HG03045 (cell line): ENCODE measurements around the gene BAZ2A.
"Not testable (repeated sequence)": the region's sequence is repeated elsewhere in the genome, so short reads cannot be mapped to it uniquely, and the experiment has no call there.

Experiments
- ATAC-seq: cut with Tn5 transposase; IDR thresholded peaks from one replicate; pipeline ENCODE4 v1.9.1; 2021; ENCODE audit warnings: mild to moderate bottlenecking, moderate library complexity; ENCODE audit not compliant: unreplicated experiment

The BAZ2A gene

DNA sequence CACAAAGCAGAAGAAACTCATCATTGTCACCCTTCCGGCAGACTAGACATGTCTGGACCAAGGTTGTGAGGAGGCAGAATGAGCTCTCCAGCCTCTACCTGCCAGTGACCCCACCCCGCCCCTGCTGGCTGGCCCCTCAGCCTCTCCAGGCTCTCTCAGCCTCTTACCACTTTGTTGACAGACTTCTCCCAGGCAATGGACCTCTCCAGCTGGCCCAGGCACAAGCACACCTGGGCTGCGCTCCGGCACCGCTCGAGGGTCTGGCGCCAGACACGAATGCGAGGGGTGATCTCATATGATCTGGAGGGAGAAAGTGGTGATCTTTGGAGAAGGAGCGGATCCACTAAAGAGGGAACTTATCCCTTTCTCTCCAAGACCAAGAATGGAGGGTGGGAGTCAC lies 30.3 kb downstream of the BAZ2A start:
- ATAC-seq, result no peak

DNA sequence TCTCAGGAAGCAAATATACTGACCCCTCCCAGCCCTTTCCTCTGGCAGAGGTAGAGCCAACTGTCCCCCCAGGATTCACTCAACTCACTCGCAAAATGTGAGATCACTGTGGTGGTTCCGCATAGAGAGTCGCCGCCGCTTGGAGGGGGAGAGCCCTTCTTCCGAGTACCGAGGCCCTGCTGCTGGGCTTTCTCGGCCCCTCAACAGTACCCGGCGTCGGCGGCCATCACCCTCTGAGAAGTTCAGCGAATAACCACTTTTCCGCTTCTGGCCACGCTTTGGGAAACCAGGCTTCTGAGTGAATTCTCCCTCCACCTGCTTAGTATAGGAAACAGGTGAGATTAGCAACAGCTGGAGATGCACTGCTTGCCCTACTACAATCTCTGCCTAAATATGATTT lies 31.1 kb downstream of the BAZ2A start:
- no peak for ATAC-seq

DNA sequence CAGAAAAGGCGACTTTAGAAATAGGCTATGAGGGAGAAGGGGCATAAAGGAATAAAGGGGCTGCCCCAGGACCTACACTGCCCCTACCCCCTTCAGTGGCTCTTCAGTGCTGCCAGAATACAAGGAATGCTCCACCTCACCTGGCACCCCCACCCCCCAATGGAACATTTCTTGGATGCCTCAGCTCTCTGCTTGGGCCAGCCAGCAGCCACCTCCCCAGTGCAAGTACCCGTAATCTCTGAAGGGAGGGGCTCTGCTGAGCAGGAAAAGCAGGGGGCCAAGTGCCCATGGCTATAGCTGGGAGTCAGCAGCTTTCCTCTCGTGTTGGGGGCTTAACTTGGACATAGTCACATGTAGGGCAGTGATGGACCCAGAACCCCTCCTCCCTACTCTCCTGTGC lies 33.3 kb downstream of the BAZ2A start:
- ATAC-seq, result no peak

DNA sequence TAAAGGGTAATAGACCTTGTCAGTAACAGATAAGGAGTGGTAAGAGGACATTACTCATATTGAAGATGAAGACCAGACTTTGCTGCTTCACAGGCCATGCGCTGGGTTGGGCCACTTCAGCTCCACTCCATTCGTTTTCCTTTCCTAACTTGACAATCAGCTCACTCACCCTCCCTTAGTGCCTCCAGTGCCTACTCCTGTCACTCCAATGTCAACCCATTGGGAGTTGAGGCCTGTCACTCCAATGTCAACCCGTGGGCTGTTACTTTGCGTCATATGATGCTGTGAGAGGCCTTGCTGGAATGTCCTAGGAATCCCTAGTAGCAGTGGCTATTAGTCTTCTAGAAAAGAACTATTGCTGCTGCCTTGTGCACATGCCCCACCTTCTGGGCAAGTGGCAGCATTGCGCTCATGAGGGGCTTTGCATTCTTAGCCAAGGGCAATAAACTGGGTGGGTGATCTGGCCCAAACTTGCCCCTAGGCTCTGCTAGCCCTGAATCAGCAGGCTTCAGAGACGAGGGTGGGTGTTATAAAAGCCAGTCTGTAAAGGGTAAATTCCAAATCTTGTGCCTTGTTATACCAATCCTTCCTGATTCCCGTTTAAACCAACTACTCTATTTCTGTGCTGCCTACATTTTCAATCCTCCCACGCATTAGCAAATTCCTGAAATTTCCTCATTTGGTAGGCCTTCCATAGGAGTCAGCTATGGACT lies 36.1 kb downstream of the BAZ2A start:
- no peak for ATAC-seq

DNA sequence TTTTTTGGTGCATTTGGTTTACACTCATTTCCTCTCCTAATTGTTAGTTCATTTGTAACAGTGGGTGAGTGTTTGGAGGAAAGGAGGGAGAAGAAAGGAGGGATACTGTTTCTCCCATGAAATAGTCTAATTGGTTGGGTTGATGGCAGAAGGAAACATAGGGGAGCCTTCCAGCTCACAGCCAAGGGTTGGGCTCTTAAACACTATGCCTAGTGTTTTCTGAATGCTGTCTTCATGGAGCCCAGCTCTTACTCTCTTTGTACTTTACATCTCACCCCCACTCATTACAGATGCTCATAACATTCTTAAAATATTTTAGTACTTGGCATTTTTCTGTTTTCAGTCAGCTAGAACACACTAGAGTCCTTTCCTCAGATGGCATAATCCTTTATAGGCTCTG lies 38.2 kb downstream of the BAZ2A start:
- ATAC-seq, result no peak

DNA sequence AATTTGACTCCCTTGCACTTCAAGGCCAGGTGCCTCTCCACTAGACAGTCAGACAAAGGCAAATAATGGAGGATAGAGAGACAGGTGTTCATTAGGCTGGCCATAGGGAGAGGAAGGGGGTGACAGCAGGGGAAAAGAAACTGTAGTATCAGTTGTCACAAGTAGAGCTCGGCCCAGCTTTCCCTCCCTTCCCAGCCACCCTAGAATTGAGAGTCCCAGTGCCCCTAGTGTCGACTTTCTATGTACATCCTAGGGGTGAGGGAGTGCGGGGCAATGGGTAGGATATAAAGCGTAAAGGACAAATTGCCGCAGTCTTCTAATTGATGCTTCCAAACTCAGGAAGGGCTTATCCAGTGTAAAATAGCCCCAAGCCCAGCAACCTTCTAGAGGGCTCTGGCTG lies 39.0 kb downstream of the BAZ2A start:
- no peak for ATAC-seq

DNA sequence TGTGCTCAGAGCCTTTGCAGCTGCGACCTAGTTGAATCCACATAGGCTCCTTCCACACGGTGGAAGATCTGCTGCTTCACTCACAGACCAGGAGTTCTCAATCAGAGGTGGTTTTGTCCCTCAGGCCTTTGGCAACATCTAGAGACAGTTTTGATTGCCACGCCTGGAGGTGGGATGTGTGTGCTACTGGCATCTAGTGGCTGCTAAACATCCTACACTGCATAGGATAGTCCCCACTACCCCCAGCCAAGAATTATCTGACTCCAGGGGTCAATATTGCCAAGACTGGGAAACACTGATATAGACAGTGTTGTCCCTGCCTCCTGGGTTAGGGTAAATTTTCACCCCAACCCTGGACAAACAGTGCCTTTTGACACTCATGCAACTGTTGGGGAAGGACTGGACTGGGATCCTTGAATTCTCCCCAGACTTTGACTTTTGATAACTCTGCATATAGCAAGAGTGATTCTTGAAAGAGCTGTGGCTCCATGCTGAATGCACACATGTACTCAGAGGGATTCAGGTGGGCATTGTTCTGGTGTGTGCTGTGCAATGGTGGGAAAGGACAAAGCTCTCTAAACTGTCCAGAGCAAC lies 39.8 kb downstream of the BAZ2A start:
- ATAC-seq, result no peak

DNA sequence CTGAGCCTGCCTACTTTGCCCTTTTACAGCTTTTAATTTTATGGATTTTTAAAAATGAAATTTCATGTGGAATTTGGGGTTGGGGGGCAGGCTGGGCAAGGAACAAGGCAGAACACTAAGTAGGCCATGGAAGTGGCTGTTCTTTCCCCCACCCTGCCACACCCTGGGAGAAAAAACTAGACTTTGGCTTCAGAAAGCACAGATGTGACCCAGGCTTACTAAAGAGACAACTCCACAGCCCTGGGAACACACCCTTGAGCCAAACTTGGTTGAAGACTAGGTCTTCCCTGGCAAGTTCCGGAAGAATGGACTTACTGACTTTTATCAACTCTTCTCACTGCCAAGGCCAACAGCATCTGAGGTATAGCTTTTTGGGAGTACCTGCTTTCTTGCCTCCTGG lies 40.3 kb downstream of the BAZ2A start:
- ATAC-seq, result no peak

DNA sequence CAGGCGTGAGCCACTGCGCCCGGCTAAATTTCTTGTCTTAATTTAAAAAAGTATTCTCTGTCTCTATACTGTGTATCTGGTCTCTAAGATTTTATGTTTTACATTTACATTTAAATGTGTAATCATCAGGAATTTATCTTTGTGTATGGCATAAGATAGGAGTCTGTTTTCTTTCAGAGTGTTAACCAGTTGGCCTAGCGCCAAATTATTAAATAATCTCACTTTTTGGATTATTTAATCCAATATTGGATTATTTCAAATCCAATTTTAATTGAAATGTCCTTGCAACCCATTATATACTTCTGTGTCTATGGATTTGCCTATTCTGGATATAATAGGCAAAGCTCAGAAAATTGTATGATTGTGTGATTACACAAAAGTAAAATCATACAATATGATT lies 45.0 kb downstream of the BAZ2A start:
- no peak for ATAC-seq

DNA sequence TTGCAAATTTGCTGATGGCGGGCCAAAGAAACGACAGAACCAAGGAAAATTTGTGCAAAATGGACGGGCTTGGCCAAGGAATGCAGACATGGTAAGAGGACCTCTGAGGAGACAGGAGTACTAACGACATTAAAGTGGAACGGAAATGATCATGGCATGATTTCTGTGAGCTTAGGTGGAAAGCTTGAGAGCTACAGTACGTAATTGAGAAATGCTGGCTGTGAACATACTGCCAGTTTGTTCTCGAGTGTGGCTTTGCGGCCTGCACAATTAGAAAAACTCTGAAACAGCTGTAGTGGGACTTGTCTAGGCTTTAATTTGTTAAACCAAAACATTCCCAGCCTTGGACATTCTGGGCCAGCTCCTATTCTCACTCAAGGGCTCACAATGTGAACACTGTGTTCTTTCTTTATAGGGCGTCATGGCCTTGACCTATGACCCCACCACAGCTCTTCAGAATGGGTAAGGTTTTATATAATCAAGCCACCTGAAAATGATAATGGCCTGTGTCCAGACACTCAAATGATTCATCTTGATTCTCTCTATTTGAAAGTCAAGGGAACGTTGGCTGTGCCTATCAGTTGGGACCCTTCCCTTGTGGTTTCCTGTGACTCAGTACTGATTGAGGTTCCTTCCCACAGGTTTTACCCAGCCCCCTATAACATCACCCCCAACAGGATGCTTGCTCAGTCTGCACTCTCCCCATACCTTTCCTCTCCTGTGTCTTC lies 48.5 kb downstream of the BAZ2A start:
- ATAC-seq, result no peak

DNA sequence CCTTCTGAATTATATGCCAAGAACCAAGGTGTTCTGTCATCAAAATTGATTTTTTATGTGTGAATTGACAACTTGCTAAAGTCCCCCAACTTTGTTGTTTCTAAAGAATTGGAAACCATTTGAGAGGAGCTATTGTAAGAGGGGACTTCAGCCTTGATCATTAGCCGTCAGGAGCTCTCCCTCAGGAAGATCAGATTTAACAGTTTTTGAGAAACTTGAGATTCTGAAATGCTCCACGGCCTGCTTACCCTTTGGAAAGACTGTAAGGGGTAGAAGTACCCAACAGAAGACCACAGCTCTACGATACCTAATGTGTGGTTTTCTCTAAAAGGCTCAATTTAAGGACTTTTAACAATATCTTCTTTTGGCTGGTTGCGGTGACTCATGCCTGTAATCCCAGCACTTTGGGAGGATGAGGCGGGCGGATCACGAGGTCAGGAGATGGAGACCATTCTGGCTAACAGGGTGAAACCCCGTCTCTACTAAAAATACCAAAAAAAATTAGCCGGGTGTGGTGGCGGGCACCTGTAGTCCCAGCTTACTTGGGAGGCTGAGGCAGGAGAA lies 51.1 kb downstream of the BAZ2A start:
- no peak for ATAC-seq

DNA sequence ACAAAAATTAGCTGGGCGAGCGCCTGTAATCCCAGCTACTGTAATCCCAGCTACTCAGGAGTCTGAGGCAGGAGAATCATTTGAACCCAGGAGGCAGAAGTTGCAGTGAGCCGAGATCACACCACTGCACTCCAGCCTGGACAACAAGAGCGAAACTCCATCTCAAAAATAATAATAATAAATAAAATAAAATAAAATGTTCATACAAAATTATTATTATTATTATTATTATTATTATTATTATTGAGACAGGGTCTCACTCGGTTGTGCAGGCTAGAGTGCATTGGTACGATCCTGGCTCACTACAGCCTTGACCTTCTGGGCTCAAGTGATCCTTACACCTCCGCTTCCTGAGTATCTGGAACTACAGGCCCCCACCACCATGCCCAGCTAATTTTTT lies 52.9 kb downstream of the BAZ2A start:
- ATAC-seq, result not testable (repeated sequence)

DNA sequence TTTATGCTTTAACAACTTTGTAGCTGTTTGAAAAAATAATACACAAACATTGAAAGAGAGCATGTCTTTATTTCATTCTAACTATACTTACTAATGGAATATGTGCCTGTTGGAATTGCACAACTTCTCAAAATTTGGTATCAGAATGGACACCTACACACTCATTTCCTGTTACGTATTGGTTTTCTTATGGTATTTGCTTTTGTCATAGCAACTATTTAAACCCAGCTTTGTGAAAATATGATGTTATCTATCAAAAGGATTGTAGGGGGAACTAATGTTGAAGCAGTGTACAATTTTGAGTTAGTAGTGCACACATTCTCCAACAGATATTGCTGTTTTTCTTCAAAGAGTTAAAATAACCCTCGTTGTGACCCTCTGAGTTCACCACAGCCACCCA lies 55.9 kb downstream of the BAZ2A start:
- ATAC-seq, result no peak

DNA sequence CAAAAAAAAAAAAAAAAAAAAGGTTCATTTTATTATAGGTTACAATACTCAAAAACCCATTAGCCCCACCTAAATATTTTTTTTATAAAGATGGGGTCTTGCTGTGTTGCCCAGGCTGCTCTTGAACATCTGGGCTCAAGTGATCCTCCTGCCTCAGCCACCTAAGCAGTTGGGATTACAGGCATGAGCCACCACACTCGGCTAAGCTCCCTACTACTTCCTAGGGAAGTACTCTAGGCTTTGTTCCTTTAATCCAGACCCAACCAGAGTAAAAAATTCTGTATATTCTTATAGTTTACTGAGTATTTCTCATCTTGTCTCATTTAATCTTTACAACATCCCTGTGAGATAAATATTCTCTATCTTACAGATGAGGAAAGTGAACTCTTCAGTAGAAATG lies 57.8 kb downstream of the BAZ2A start:
- no peak for ATAC-seq

DNA sequence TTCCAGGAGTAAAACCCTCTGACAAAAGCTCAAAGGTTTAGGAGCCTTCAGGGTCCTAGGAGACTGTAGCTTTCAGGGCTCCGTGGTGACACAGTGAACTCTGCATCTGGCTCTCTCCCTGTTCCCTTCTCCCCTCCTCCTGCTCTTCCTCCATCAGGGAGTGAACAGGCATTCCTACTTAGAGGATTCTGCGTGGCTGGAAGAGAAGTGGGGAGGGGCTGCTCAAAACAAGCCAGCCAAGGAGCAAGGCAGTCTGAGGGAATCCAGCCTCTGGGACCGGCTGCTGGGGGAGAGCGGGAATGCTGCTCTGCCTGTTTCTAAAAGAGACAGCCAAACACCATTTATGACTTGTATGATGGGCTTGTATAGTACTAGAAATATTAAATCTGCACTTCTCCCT lies 59.0 kb downstream of the BAZ2A start:
- no peak for ATAC-seq

DNA sequence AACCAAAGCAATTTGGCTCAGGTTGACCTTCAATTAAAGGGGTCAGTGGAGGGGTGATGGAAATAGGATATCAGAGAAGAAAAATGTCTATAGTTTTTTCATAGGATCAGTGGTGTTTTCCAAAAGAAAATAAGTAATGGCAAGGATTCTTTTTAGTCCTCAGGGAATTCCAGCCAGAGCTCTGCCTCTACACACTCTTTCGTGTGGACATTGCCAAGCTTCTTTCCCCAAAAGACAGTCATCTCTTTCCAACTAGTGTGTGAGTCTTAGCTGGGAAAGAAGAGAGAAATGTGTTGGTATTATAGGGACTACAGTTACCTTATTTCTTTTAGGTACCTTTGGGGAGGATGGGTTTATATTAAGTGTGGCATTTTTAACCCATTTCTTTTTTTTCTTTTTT lies 62.0 kb downstream of the BAZ2A start:
- ATAC-seq, result no peak

DNA sequence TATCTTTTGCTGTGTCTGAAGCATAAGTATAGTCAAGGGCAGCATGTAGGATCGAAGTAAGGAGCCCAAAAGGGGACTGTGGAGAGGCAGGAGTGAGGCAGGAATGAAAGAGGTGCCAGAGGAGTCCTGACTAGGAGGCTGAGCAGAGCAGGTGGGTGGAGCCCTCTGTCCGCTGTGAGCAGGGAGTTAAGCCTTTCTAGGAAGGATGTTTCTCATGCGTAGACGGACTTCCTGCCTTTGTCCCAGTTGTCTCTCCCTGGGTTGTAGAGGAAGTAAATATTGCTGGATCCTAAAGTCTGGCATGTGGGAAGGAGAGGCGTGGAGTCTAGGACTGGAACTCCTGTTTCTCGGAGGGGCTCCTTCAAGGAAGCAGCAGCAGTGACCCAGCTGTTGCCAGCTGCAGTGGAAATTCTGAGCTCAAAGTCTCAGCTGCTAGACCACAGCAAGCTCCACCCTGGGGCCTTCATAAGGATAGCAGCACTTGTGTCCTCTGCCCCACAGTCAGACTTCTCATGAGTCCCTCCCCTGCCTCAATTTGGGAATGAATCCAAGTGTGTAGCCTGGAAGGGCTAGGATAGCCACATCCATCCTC lies 64.5 kb downstream of the BAZ2A start:
- ATAC-seq, result no peak

DNA sequence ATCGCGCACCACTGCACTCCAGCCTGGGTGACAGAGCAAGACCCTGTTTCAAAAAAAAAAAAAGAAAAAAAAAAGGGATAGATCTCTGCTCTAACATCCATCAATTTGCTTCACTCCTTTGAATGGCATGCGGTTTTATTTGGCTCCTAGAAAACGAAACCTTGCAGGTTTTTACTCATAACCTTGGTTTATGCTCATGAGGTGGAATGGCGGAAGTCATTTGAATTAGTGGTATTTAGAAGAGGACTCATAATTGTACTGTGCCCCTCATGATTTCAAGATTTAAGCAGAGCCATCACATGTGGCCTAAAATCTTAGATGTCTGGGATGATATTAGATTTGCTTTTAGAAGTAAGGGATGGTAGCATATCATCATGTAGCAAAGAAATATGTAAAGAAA lies 79.1 kb downstream of the BAZ2A start:
- no peak for ATAC-seq

DNA sequence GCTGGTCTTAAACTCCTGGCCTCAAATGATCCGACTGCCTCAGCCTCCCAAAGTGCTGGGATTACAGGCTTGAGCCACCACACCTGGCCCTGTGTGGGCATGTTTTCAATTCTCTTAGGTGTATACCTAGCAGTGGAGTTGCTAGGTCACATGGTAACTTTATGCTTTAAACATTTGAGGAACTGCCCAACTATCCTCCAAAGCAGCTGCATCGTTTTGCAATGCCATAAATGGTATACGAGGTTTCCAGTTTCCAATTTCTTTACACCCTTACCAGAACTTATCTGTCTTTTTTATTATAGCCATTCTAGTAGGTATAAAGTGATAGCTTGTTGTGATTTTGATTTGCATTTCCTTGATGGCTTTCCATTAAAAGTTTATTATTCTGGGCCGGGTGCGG lies 83.4 kb downstream of the BAZ2A start:
- ATAC-seq, result no peak
